ENCODE measurements around the gene CRY2.

The CRY2 gene

DNA sequence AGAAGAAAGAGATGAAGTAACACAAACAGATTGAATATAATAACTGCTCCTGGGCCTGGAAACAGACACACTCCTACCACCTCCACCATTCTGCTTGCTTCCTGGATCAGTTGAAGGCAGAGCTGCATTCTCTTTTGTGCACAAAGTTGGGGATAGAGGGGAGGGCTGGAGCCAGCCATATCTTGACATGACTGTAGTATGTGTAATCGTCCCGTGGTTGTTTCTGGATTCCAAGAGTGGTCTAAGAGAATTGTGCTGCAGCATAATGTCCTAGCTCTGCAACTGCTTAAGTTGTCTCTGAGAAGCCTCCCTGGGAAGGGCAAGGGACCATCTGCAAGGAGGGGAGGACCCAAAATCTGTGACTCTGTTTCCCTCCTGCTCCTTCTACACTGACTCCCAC lies 3.2 kb downstream of the CRY2 start:
- no peak for DNase-seq

DNA sequence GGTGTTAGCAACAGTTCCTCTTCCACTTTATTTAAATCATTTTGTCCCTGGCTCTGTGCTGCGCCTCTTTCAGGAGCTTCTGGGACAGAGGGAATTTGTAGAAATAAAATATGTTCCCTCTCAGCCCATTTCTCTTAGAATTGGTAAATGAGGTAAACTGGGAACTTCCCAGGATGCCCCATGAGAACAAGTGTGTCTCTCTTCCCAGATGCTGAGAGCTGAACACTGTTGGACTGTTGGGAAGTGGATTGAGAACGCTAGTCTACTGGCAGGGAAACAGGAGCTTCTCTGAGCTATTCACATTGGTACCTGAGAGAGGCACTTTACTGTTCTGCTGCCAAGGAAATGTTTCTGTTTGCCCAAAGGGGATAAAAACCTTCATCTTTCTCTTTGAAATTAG lies 4.0 kb downstream of the CRY2 start:
- no peak for DNase-seq

DNA sequence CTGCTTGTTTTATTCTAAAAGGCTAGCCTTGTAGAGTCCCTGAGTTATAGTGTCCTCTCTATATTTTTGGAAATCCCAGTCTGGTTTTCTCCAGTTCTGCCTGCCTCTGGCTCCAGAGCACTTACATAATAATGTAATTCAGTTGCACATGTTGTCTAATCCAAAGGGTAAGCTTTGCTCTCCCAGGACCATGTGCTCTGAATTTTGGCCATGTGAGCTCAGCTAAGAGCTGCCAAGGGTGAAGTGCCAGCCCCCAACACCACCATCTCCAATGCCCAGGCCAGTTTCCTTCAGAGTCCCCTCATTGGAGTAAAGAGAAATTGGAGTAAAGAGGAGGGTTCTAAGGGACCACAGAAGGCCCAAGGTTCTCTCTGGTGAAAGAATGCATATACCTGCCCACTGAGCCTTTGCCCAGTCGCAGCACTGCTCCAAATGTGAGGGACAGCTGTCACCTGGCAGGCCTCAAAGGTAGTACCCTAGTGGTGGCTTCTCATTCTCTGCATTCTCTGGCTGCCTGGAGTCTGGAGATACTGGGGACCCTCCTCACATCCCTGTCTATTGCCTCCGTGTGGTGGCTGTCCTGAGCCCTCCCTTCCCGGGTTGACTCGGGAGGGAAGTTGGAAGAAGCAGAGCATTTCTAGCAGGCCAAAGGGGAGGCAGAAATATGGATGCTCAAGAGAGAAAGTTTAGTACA lies 4.9 kb downstream of the CRY2 start:
- no peak for DNase-seq

DNA sequence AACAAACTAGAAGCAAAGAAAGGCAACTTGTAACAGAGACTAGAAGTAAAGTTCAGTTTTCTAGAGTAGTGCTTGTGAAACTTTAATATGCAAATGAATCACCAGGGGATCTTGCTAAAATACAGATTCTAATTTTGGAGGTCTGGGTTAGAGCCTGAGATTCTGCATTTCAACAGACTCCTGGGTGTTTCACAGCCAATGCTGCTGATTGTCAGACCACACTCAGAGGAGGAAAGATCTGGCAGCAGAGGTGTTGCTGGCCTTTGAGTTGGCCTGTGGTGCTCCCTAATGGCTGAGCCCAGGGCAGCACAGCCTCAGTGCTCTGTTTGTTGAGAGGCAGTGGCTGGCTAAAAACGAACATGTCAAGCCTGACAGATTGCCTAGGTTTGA lies 5.4 kb downstream of the CRY2 start:
- DNase-seq, result peak; percentile 11

DNA sequence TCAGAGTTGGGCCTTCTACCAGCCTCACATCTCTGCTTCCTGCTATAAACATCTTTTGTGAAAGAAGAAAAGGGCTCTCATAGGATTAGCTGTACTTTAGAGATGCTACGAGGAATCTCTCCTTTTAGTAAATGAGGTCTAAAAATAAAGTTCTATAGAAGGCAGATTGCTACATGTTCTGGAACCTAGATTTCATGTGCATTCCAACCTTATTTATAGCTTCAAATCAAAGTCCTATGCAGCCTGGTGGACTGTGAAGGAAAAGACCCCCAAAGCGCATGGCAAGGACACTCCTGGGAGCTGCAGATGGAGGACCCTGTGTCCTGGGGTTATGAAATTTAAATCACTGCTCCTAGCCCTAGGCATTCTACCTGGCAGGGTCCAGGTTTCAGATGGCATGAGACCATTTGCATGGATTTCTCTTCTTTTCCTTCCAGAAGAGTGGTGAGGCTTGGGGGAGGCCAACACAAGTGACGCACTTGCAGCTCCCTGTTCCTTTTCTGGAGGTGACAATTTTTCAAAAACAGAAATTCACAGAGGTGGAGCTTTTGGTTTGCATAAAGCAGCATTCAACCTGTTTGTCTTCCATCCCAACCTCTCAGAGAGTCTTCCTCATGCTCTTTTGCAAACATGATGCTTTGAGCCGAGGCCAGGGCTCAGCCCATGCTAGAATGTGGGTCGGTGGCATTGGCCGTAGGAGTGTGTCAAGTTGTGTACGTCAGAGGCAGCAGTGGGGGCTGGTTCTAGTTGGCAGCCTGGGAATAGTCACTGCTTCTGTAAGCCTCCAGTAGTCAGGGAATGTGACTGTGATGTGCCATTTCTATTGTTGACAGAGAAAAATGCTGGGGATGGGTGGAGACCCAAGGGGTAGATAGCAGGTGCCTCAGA lies 6.3 kb downstream of the CRY2 start:
- DNase-seq, result no peak

DNA sequence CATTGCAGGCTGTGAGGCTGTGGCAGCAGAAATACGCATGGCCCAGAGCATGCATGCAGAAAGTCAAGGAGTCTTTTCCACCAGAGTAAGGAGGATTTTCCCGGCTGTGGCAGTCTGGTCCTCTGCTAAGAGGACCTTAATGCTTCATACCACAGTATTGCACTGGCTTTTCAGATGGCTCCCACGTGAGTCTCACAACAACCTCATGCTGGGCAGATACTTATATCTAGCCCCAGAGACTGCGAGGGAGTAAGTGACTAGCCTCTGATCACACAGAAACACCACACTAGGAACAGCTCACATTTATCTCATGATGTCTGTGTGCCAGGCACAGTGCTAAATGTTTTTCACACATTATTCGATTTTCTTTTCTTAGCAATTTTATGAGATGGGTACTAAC lies 8.0 kb downstream of the CRY2 start:
- DNase-seq, result no peak

DNA sequence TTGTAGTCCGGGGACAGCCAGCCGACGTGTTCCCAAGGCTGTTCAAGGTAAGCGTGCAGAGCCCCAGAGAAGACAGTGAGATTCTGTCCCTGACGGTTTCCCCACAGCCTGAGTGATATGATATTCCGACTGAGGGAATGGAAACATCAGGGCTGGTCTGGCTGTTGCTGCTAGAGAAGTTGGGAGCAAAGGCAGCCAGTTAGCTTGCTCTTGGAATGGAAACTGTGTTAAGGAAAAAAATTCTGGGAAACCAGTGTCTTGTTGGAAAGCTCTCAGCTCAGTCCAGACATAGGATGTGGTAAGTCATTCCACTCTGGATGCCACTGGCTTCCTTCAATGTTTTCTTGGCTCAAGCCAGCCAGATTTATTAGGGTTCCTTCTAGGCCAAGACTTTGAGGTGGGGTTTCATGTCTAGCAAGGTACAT lies 8.8 kb downstream of the CRY2 start:
- no peak for DNase-seq

DNA sequence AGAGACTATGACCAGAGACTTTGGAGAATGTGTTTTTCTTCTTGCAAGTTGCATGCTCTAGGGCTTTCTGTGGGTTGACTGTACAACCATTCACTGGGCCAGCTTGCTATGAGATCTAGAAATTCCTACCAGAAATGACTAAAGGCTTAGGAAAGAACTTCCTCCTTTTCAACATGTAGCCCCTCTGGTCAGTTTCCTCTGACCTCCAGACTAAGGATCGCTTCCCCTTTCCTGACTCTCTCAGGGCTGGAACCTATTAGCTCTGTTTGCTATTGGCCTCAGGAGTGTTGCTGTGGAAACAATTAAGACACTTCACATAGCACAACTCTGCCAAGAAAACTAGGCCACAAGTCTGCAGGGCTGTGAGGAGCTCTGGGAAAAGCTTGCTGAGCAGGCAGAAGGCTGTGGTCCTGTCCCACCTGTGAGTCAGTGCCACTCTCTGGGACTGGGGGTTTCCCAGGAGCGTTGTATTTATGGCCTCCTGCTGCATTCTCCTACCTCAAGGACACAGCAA lies 10.7 kb downstream of the CRY2 start:
- no peak for DNase-seq

DNA sequence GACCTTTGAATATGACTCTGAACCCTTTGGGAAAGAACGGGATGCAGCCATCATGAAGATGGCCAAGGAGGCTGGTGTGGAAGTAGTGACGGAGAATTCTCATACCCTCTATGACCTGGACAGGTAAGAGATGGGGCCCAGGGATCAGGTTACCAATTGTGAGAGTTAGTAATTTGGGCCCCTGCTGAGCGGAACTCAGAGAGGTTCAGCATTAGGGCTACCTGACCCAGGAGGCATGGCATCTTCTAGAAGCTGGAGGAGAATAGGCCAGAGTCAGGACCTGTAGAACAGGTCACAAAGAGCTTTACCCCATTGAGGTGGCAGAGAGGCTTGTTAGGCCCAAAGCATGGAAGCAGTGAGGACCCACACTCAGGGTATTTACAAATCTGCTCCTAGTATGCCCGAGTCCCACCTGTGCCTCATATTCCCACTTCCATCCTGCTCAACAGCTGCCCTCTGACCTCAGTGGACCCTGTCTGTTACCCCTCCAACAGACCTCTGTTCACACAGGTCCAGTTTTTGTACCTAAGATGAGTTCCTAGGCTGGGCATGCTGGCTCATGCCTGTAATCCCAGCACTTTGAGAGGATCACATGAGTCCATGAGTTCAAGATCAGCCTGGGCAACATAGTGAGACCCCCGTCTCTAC lies 11.6 kb downstream of the CRY2 start:
- no peak for DNase-seq

DNA sequence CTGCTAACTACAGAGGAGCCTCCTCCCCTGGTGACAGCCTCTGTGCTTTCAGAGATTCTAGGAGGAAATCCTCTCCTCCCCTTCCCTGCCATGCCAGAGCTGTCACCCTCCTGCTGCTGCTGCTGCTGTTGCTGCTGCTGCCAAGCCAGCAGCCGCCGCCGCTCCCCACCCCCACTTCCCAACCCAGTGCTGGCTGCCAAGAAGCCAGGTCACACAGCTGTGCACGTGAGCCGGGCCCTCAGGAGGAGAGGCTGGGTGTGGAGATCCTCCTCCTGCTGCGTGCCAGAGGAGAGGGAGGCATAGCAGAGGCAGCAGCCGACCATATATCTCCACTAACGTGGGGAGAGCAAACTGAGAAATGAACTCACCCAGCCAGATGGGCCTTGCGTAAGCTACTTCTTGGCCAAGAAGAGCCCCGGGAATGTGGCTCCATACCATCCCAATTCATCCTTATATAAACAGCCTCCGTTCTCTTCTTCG lies 12.4 kb downstream of the CRY2 start:
- no peak for DNase-seq

DNA sequence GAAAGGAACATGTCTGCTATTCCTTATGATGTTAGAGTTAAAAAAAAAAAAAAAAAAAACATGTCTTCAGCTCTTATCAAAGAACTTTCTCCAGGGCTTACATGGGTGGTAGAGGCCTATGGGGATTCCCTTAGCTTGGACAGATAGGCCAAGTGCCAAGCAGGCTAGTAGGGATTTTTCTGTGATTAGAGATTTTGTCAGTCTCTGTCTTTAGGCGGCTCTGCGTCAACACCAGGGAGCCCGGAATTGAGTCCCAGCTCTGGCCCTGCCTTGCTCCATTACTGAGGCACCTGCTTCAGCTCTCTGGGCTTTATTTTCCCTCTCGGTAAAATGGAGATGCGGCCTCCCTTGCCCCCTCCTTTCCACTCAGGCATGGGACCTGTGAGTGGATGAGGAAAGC lies 13.1 kb downstream of the CRY2 start:
- DNase-seq, result no peak

DNA sequence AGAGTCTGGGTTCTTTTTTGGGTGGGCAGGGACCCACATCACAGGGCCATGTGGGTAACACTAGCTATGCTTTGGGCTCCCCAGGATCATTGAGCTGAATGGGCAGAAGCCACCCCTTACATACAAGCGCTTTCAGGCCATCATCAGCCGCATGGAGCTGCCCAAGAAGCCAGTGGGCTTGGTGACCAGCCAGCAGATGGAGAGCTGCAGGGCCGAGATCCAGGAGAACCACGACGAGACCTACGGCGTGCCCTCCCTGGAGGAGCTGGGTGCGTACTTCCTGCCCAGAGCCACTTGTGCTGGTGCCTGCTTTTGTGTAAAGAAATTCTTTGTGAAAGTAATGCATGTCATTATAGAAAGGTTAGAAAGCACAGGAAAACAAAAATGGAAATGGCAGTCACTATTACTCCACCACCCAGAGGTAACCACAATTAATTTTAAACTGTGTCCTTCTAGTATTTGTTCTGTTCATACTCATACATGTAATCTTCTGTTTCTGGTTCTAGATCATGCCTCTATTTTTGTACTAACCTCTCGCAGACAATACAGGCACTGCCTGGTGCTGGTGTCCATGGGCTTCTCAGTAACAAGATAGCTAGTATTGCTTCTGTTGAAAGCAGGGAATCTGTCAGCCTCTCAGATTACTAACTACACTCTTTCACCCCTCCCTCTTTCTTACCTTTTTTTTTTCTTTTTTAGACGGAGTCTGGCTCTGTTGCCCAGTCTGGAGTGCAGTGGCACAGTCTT lies 13.7 kb downstream of the CRY2 start:
- DNase-seq, result no peak

DNA sequence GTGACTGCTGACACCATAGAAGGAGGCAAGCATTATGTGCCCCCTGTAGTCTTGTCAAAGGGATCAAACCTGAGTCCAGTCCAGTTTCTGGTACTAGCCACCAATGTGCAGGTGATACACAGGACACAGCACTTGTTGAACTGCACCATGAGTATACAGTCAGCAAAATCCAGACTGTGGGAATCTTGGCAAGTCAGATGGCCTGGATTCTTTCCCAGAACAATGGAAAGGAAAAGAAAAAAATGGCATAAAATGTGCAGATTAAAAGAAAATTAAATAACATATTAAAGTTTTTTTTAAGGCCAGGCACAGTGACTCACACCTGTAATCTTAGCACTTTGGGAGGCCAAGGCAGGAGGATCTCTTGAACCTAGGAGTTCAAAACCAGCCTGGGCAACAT lies 16.8 kb downstream of the CRY2 start:
- DNase-seq, result no peak

DNA sequence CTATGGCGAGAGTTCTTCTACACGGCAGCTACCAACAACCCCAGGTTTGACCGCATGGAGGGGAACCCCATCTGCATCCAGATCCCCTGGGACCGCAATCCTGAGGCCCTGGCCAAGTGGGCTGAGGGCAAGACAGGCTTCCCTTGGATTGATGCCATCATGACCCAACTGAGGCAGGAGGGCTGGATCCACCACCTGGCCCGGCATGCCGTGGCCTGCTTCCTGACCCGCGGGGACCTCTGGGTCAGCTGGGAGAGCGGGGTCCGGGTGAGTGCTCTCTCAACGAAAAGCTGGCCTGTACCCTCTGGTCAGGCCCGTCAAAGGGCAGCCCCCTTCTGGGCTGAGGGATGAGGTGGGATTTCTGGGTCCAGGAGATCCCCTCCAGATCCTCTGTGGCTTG lies 22.3 kb downstream of the CRY2 start:
- no peak for DNase-seq

DNA sequence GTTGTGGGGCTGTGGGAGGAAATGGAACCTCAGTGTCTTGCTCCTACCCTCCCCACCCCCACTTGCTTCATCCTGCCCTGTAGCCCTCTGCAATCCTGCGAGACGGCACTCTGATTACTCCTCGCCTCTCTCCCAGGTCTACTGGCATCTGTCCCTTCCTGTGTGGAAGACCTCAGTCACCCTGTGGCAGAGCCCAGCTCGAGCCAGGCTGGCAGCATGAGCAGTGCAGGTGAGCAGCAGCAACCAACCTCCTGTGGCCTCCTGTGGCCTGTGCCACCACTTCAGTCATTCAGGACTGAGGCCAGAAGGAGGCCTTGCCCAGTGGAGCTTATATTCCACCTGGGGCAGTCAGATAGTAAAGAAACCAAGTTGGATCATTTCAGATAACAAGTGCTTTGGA lies 23.4 kb downstream of the CRY2 start:
- no peak for DNase-seq

DNA sequence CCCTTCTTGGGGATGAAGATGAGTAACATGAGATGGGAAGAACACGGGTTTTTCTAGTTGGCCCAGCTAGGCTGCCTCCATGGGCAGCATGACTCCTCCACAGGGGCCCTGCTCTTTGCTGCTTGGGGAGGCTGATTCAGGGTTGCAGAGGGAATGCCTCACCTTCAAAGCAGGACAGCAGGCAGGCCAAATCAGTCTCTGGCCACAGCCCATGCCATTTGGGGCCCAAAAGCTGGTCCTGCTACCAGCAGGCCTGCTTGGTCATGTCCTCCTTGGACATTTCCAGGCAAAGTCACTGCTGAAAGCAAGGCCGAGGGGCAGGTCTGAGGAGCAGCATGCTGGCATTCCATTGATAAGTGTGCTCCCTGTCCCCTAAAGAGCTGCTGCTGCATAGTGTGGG lies 24.4 kb downstream of the CRY2 start:
- no peak for DNase-seq

DNA sequence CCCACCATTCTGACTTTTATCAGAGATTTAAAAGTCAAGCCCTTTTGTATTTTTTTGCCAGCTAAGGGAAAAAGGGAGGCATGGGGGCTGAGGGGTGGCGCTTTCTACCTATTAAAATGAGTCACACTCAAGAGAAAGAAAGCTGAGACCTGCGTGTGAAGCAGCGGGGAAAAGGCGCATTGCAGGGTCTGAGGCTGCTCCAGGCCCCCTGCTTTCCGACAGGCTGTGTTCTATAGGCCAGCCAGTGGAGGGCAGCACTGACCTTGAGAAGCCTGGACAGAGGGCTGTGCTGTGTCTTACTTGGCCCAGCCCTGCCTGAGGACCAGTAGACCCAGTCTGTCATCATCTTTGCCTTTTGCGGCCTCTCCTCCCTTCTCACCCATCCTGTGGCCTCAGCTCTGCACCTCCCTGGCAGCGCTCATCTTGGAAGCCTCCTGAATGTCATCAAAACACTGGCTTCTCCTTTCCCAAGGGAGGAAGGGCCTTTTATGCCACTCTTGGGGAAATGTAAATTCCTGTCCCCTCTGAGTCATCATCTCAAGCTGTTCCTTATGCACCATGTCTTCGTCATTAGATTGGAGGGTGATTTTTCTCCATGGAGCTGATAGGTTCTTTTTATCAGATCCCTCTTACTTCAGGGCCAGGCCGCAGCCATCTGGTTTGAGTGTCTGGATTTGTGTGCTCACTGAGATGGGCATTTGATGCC lies 25.5 kb downstream of the CRY2 start:
- DNase-seq, result peak; percentile 49

DNA sequence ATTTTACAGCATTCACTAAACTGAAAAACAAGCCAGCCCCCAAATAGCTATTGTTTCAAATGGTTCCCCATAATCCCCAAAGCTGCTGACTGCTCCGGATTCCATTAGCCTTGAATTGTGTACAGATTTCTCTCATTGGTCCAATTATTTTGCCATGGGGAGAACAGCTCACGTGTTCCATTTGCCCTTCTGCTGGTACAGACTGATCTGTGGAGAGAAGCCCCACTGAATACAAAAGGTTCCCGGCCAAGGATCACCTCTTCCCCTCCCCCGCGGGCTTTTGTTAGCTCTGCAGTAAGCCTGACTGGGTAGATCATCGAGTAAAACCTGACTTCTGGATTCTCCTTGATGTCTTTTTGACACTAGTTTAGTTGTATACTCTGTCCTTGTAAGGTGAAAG lies 29.1 kb downstream of the CRY2 start:
- DNase-seq, result no peak

DNA sequence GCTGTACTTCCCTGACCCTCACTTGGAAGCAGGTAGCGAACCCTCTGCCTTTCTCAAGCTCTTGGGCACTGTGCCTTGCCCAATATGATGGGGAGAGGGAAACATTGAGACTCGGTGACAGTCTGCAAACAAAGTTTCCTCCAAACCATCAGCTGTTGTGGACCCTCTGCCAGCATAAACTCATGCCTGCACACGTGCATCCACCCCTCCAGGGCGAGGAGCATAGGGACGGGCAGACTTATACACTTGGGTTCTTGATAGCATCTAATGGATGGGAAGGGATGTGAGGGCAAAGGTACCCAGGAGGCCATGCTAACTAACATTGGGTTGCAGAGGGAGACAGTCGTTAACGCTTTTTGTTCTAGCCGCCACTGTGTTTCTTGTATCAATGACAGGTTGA lies 29.9 kb downstream of the CRY2 start:
- DNase-seq, result no peak

DNA sequence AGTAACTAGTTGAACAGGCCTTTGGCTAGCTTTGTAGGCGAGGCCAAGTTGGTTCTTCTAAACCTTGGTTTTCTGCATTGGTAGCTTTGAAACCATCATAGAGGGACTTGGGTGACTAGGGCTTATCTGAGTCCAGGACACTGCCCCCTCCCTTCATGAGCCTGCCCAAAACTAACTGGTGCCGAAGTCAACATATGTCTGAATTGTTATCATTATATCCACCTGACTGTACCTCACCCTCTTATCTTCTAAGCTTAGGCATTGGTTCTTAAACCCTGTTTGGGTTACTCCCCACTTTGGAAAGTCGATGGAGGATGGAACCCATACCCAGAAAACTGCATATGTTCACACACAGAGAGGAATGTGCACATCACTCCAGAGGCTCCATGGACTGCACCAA lies 30.6 kb downstream of the CRY2 start:
- DNase-seq, result no peak

DNA sequence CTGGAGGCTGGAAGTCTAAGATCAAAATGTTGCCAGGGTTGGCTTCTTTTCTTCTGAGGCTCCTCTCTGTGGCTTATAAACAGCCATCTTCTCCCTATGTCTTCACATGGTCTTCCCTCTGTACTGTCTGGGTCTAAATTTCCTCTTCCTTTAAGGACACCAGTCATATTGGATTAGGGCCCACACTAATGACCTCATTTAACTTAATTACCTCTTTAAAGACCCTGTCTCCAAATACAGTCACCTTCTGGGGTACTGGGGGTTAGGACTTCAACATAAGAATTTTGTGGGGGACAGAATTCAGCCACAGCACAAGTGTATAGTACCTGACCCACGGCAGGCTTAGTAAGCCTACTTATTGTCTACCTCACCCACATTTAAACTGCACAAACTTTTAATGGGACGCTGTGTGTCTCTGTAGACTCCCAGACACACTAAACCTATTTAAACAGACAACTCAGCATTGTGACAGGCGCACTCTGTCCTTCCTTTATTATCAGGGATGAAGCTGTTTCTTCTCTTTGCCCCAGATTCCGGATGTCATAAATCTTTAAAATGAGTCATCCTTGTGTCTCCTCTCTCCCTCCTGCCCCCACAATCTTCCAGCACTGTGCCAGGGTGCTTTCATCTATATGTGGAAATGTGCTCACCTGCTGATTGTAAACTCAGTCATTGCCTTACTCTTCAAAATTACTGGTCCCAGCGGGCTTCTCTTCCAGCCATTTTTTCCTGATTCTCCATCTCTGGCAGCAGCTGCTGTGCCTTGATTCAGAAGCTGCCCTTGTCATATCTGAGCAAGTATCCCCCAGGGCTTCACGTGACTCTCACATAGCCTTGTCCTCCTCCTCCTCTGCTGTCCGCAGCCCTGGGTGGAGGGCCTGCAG lies 32.8 kb downstream of the CRY2 start:
- peak; percentile 20 for DNase-seq

Data from OCI-M1 (cell line).